Measurements from ENCODE around the gene TIMP2. TPM values are rescaled to one million over a fixed set of nuclear protein-coding genes. Genes with fewer than 3 reads are reported as not detected.

TIMP2 gene
- total and polyA plus RNA-seq, 2 donors (not counting 3 experiments of a cell fraction or from before 2014, with no cell fraction given) = 138 to 318 TPM

- Histone ChIP-seq H2AFZ (ENCODE audit: low read depth, low read length) (no peak overlapping the region), H3K4me3 (replicated peaks in 1 of 3; ENCODE audit: insufficient read depth in 1 of 3, low read depth in 1 of 3, low read length in 3 of 3) (no peak overlapping the region), H3K9ac (replicated peaks; ENCODE audit: extremely low read depth, insufficient read depth, low read length) (no peak overlapping the region), H3K27me3 (ENCODE audit: control insufficient read depth in 2 of 2, insufficient read depth in 2 of 2, low read length in 2 of 2) (no peaks in the 10 kb centered on the region), H3K79me2 (ENCODE audit: control insufficient read depth, insufficient read depth, low read length) (no peaks in the 10 kb centered on the region), H3K27ac (ENCODE audit: insufficient read depth, low read depth, low read length) (no peak overlapping the region), H3K36me3 (ENCODE audit: control insufficient read depth in 2 of 2, extremely low read depth in 1 of 2, insufficient read depth in 2 of 2, low read length in 2 of 2) (peaks cover 1 to 3% of the 10 kb centered on the region in 2 experiments), H3K4me1 (ENCODE audit: control insufficient read depth, extremely low read depth, insufficient read depth, low read length) (no peaks in the 10 kb centered on the region), H3K9me1 (replicated peaks; ENCODE audit: control insufficient read depth, extremely low read depth, insufficient read depth, low read length) (no peaks in the 10 kb centered on the region), H3K4me2 (ENCODE audit: insufficient read depth, low read length) (no peak overlapping the region), H3K9me3 (replicated peaks; ENCODE audit: control insufficient read depth, insufficient read depth, low read length) (no peaks in the 10 kb centered on the region), H4K20me1 (replicated peaks; ENCODE audit: control insufficient read depth, extremely low read depth, insufficient read depth, low read length) (no peaks in the 10 kb centered on the region)
- CTCF ChIA-PET = no interaction called here
- no TSS peak for BruUV-seq (replicated peaks)
- TF ChIP-seq MAX (IDR thresholded peaks at IDR 0.05; ENCODE audit: insufficient read depth, insufficient read length) (no peak), MYC (IDR thresholded peaks at IDR 0.05; ENCODE audit: low read depth, low read length) (no peak), POLR2AphosphoS5 (IDR thresholded peaks at IDR 0.05; ENCODE audit: insufficient read depth, low read depth, low read length) (no peak), POLR2A (IDR thresholded peaks at IDR 0.05; ENCODE audit: low read depth, low read length) (no peak), JUN (IDR thresholded peaks at IDR 0.05; ENCODE audit: borderline replicate concordance, insufficient read depth, insufficient read length, low read depth) (no peak), EZH2 (IDR thresholded peaks at IDR 0.05; ENCODE audit: borderline replicate concordance, low read depth, low read length, severe bottlenecking) (no peak), GATA2 (IDR thresholded peaks at IDR 0.05; ENCODE audit: insufficient read depth, insufficient read length, low read depth, low read length) (no peak)
- TF ChIP-seq, protein P1, sequence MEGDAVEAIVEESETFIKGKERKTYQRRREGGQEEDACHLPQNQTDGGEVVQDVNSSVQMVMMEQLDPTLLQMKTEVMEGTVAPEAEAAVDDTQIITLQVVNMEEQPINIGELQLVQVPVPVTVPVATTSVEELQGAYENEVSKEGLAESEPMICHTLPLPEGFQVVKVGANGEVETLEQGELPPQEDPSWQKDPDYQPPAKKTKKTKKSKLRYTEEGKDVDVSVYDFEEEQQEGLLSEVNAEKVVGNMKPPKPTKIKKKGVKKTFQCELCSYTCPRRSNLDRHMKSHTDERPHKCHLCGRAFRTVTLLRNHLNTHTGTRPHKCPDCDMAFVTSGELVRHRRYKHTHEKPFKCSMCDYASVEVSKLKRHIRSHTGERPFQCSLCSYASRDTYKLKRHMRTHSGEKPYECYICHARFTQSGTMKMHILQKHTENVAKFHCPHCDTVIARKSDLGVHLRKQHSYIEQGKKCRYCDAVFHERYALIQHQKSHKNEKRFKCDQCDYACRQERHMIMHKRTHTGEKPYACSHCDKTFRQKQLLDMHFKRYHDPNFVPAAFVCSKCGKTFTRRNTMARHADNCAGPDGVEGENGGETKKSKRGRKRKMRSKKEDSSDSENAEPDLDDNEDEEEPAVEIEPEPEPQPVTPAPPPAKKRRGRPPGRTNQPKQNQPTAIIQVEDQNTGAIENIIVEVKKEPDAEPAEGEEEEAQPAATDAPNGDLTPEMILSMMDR (IDR thresholded peaks at IDR 0.05; ENCODE audit: extremely low read depth in 1 of 2, insufficient read depth in 1 of 2, low read depth in 1 of 2, low read length in 2 of 2) = no peak
- dilution Hi-C loops (cut with MboI; ENCODE audit: extremely low pct_ligation_motif_present, low sequenced_read_pairs) (no loop called here), intact Hi-C loops (cut with micrococcal nuclease) (no loop called here)
- no peak for DNase-seq (ENCODE audit: low read depth, low spot score)
- no peak for FAIRE-seq
- POLR2A ChIA-PET = no interaction called here
Observed at GRCh38 chr17:78849026-78849425, 76.2 kb downstream of the TIMP2 start.
